OCI-LY3 (cell line): Measurements from ENCODE around the gene PRR23E.

ENCODE experiments used
- CTCF ChIP-seq: fragments of 200-600, 300-600 bp; sonication (generic); IDR thresholded peaks from 2 replicates; pipeline ENCODE4 v1.5.1; 2014; ENCODE audit warnings: antibody characterized with exemption, low read length, low read depth
- EZH2phosphoT487 ChIP-seq: fragments of 200-600 bp; shearing (Covaris generic); IDR thresholded peaks from 2 replicates; pipeline ENCODE4 v1.6.1; 2018; ENCODE audit warnings: antibody characterized with exemption, mixed run types, low read depth

- no peak for TF ChIP-seq CTCF
- TF ChIP-seq EZH2phosphoT487, result no peak
Measured at GRCh38 chr3:127210654-127210943, 17.7 kb downstream of the PRR23E start.
